K562 (cell line): ENCODE data around the gene N4BP2L1. TPM values are rescaled to one million over a fixed set of nuclear protein-coding genes. Genes with fewer than 3 reads are reported as not detected.

ENCODE experiments used
- ATAC-seq: fragments of 200-7000 bp; cut with Tn5 transposase; 3 replicates; pipeline ENCODE4 v1.9.1; 2020; ENCODE audit warnings: moderate library complexity
- BruUV-seq: library from RNA; stranded (reverse); fragments of 400-500 nt; replicated peaks from 2 replicates; lab custom pipeline; 2021; lab: Mats Ljungman, UMichigan
- CTCF ChIA-PET: fragments of 300-600 bp; formaldehyde crosslinking; extraction: SDS; loops from one replicate; lab custom pipeline; 2021; ENCODE audit warnings: low intra/inter-chr PET ratio; lab: Yijun Ruan, JAX
- POLR2A ChIA-PET: fragments of 300-600, 350-650 bp; sonication (Branson Sonifier 250); formaldehyde crosslinking; extraction: SDS; loops from one replicate; lab custom pipeline; 2021; ENCODE audit warnings: antibody characterized with exemption, inconsistent platforms; lab: Yijun Ruan, JAX
- DNase-seq, 4 experiments: peaks; one replicate each; pipeline versions ENCODE4 v3.0.0 to v3.0.0-alpha.2; 2011 to 2018; ENCODE audit warnings: low spot score in 3 of 4, mixed read lengths in 3 of 4; ENCODE audit errors: extremely low read depth in 1 of 4
- FAIRE-seq: peaks from 2 replicates; lab custom pipeline; 2011; peaks lifted over from hg19 to GRCh38; lab: Jason Lieb, UNC
- H2AFZ ChIP-seq: 2 replicates; pipeline ENCODE4 v1.6.0; 2011; ENCODE audit warnings: low read depth, low read length, control low read depth, inconsistent platforms
- H3K27ac ChIP-seq: fragments of 200-600 bp; 3 replicates; pipeline ENCODE4 v1.8.0; 2011; ENCODE audit warnings: low read depth, mild to moderate bottlenecking, control low read depth, inconsistent platforms, low read length, moderate library complexity, mixed read lengths; ENCODE audit errors: extremely low read depth
- H3K27me3 ChIP-seq, 2 experiments: fragments of 300-600 bp in 1 of 2; 2 replicates in 1 of 2; 3 replicates in 1 of 2; pipeline versions ENCODE4 v1.6.0 to v1.8.0; 2011; ENCODE audit warnings: inconsistent platforms in 2 of 2, low read length in 2 of 2, mild to moderate bottlenecking in 1 of 2, mixed read lengths in 1 of 2, moderate library complexity in 1 of 2; ENCODE audit not compliant: control insufficient read depth in 2 of 2, insufficient read depth in 2 of 2
- H3K36me3 ChIP-seq: fragments of 300-600 bp; 3 replicates; pipeline ENCODE4 v1.8.0; 2011; ENCODE audit warnings: mild to moderate bottlenecking, low read length, inconsistent platforms; ENCODE audit not compliant: control insufficient read depth, insufficient read depth
- H3K4me1 ChIP-seq, 2 experiments: fragments of 200-600 bp in 1 of 2; replicated peaks in 1 of 2; 2 replicates in 1 of 2; 3 replicates in 1 of 2; pipeline versions ENCODE4 v1.5.1 to v1.8.0; 2011; ENCODE audit warnings: inconsistent platforms in 2 of 2, low read length in 2 of 2, mild to moderate bottlenecking in 1 of 2, mixed read lengths in 1 of 2, moderate library complexity in 1 of 2; ENCODE audit not compliant: control insufficient read depth in 2 of 2, insufficient read depth in 2 of 2
- H3K4me2 ChIP-seq: 2 replicates; pipeline ENCODE4 v1.6.1; 2011; ENCODE audit warnings: low read length, control low read depth, inconsistent platforms, mixed read lengths; ENCODE audit not compliant: insufficient read depth
- H3K4me3 ChIP-seq: fragments of 200-600 bp; sonication (generic), shearing (Covaris generic); 2 replicates; pipeline ENCODE4 v1.5.1; 2016; ENCODE audit warnings: control low read depth, inconsistent platforms
- H3K79me2 ChIP-seq: fragments of 200-600 bp; 3 replicates; pipeline ENCODE4 v1.8.0; 2011; ENCODE audit warnings: low read length, inconsistent platforms; ENCODE audit not compliant: control insufficient read depth, insufficient read depth
- H3K9ac ChIP-seq, 2 experiments: 2 replicates each; pipeline versions ENCODE4 v1.6.0 to v1.6.1; 2011; ENCODE audit warnings: low read depth in 2 of 2, low read length in 2 of 2, control low read depth in 1 of 2, inconsistent platforms in 1 of 2, mild to moderate bottlenecking in 1 of 2, mixed read lengths in 1 of 2; ENCODE audit not compliant: insufficient read depth in 1 of 2
- H3K9me1 ChIP-seq: one replicate; pipeline ENCODE4 v1.6.0; 2011; ENCODE audit warnings: inconsistent platforms, mild to moderate bottlenecking, low read length, moderate library complexity; ENCODE audit not compliant: control insufficient read depth, insufficient read depth
- H3K9me3 ChIP-seq: replicated peaks from 2 replicates; pipeline ENCODE4 v1.5.1; 2011; ENCODE audit warnings: low read depth, low read length, inconsistent platforms; ENCODE audit not compliant: control insufficient read depth, insufficient read depth
- H4K20me1 ChIP-seq: replicated peaks from 2 replicates; pipeline ENCODE4 v1.6.1; 2011; ENCODE audit warnings: low read length, inconsistent platforms, mixed read lengths; ENCODE audit not compliant: control insufficient read depth, insufficient read depth
- ARID4B ChIP-seq: sonication (generic); formaldehyde crosslinking; IDR thresholded peaks from 2 replicates; pipeline ENCODE4 v1.8.0; 2022; ENCODE audit warnings: mild to moderate bottlenecking, missing genetic modification reagents
- CEBPB ChIP-seq: fragments of 450-650 bp; IDR thresholded peaks from 2 replicates; pipeline ENCODE4 v1.6.1; 2016; ENCODE audit warnings: missing genetic modification characterization, missing compliant biosample characterization
- E2F1 ChIP-seq: sonication (generic); formaldehyde crosslinking; IDR thresholded peaks from 2 replicates; pipeline ENCODE4 v1.8.1; 2023; ENCODE audit warnings: mild to moderate bottlenecking, missing genetic modification reagents, moderate library complexity
- WGBS: fragments of 100-300 bp; shearing (Covaris generic); methylation state at CpG from one replicate; pipeline ENCODE4 v1.1.6; 2016; ENCODE audit warnings: low coverage, mixed read lengths; ENCODE audit not compliant: insufficient coverage; ENCODE audit errors: missing lambda C conversion rate; 5-methylcytosine and 5-hydroxymethylcytosine counted together
- in situ Hi-C: fragments of 300-500 bp; cut with MboI; formaldehyde crosslinking; loops from 4 replicates; pipeline ENCODE4 v1.15.0; 2018; ENCODE audit warnings: inconsistent platforms, mixed read lengths
- intact Hi-C: fragments of 100-400 bp; cut with micrococcal nuclease; formaldehyde crosslinking; loops from 2 replicates; pipeline ENCODE4 v1.14.2; 2022
- polyA plus RNA-seq, 8 experiments: library from polyadenylated mRNA; depleted of rRNA in 4 of 8; stranded (reverse) in 5 of 8; unstranded in 3 of 8; fragments of >200 nt; fragmentation: Nextera tagmentation in 2 of 8; fragmentation: Illumina TruSeq in 1 of 8; extraction: Ambion mirVana in 2 of 8; extraction: Trizol in 1 of 8; gene quantifications; 2 replicates each; pipeline versions ENCODE4 v1.2.1 to v1.2.3, GENCODE V29; 2011 to 2014; ENCODE audit warnings: inconsistent platforms in 1 of 8, missing spikeins in 1 of 8
- total RNA-seq, 7 experiments: library from RNA; depleted of rRNA in 6 of 7; stranded (reverse); fragments of >200 nt in 6 of 7; fragmentation: Illumina TruSeq in 2 of 7; extraction: Trizol in 2 of 7; gene quantifications; 2 replicates each; pipeline versions ENCODE4 v1.2.1 to v1.2.3, GENCODE V29; 2011 to 2021; ENCODE audit warnings: low replicate concordance in 1 of 7

Gene N4BP2L1
- total and polyA plus RNA-seq, 9 of the 15 experiments (the other 6 are each of a cell fraction or from before 2014, with no cell fraction given): 0.06 to 0.33 (median 0.15) TPM; not detected in 1

GRCh38 chr13:32376642-32377415, 51.1 kb downstream of the N4BP2L1 start (continued):
- no peak for TF ChIP-seq ARID4B (CRISPR knock-in tag)

GRCh38 chr13:32370805-32371204, 57.1 kb downstream of the N4BP2L1 start:
- FAIRE-seq (no peak), DNase-seq (no peak), ATAC-seq (no peak)
- no peak overlapping the region for H3K4me2 ChIP-seq
- no peaks in the 10 kb centered on the region for H3K9me3 ChIP-seq
- no peak for TF ChIP-seq E2F1 (CRISPR knock-in tag)
- TF ChIP-seq CEBPB (tag): peak; percentile 62
- CTCF ChIA-PET: no interaction called here
- H3K4me1 ChIP-seq: no peaks in the 10 kb centered on the region
- H3K27me3 ChIP-seq: no peaks in the 10 kb centered on the region
- 95% methylated on average over 2 of the region's 2 CpGs for WGBS
- H3K27ac ChIP-seq: no peak overlapping the region
- intact Hi-C loops (no loop called here), in situ Hi-C loops (no loop called here)
- H3K36me3 ChIP-seq: peaks cover 15% of the 10 kb centered on the region; the same call in 2 of the 3 replicates
- no peak overlapping the region for H3K4me3 ChIP-seq
- H2AFZ ChIP-seq: no peak overlapping the region
- no TSS peak for BruUV-seq
- no peak overlapping the region for H3K9ac ChIP-seq
- POLR2A ChIA-PET: no interaction called here
- no peaks in the 10 kb centered on the region for H3K79me2 ChIP-seq
- H3K9me1 ChIP-seq: no peaks in the 10 kb centered on the region
- no peaks in the 10 kb centered on the region for H4K20me1 ChIP-seq
